ENCODE results near the gene MIPOL1. TPM values are rescaled to one million over a fixed set of nuclear protein-coding genes. Genes with fewer than 3 reads are reported as not detected.

Gene MIPOL1, protein sequence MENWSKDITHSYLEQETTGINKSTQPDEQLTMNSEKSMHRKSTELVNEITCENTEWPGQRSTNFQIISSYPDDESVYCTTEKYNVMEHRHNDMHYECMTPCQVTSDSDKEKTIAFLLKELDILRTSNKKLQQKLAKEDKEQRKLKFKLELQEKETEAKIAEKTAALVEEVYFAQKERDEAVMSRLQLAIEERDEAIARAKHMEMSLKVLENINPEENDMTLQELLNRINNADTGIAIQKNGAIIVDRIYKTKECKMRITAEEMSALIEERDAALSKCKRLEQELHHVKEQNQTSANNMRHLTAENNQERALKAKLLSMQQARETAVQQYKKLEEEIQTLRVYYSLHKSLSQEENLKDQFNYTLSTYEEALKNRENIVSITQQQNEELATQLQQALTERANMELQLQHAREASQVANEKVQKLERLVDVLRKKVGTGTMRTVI
- total RNA-seq (31.3 and 33.5 TPM in 2 replicates), polyA plus RNA-seq (2.0 and 3.4 TPM in 2 replicates), polyA minus RNA-seq (37.9 and 38.1 TPM in 2 replicates), Bru-seq, nascent RNA (percentile 85 among the genes with signal in this experiment), BruChase-seq, experiment 1, labeled RNA remaining after a 6-hour chase (percentile 69 among the genes with signal in this experiment), BruChase-seq, experiment 2, labeled RNA remaining after a 2-hour chase (percentile 87 among the genes with signal in this experiment)
- polyA plus RNA-seq (2011; cell fraction: cytosol; rRNA removed) = 6.5 and 6.9 TPM in 2 replicates
- polyA plus RNA-seq (2011; cell fraction: nucleus; rRNA removed) = 26.1 and 34.7 TPM in 2 replicates
- 19.9 and 25.8 TPM in 2 replicates for polyA plus RNA-seq (2012)
- polyA minus RNA-seq (2011; cell fraction: cytosol; rRNA and poly(A)+ RNA removed) = 8.4 TPM
- polyA minus RNA-seq (2011; cell fraction: nucleus; rRNA and poly(A)+ RNA removed) = 192 and 233 TPM in 2 replicates
- long read RNA-seq, full-length matches to known transcripts = 2 of 29 reads
- long read RNA-seq, partial matches to known transcripts = 0 of 29 reads
- long read RNA-seq, other reads (novel, unspliced or antisense) = 27 of 29 reads

DNA sequence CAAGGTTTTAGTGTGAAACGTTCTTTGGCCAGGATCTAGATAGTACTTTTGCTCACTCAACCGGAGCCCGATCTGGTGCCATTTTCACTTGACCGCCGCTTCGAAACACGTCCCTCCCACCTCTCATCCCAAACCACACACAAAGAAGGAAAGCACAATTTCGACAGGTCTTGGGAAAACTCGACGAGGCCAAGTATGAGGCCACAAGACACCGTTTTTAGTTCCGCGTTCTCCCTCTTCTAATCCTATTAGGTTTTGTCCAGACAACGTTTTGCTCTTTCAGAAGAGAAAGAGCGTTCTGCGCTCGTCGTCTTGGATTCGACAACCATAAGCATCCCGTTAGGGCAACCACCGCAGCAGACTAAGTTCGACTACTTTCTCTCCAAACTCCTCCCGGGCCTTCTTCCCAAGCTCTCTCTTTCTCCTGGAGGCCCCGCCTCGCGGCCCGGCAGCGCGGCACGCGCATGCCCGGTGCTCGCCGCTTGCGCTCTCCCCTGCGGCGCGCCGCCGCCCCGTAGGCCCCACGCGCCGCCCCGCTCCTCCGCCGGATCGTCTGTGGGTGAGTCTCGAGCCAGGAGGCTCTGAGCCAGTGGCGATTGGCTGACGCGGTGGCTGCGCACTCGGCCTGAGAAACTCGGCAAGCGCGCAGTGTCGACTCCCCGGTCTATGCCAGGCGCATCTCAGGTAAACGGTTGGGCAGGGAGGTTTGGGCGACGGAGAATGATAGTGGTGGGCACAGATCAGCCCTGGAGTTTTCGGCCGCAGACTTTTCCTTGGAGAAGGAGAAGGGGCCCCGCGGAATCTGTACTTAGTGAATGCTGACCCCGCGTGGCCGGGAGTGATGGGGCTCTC, at the start of gene MIPOL1:
TSS of gene MIPOL1 (plus strand) at position 517 of the 852 bp plus-strand sequence. CDS start 49,952 bp downstream, outside the sequence.
- TSS peak; percentile 92 for BruUV-seq (replicated peaks)
- CTCF ChIA-PET = interaction anchor here (0.9 to 4.2 kb wide), 11 partner anchors 14 to 642 kb away, joined by 3 to 24 read pairs (median 5); partner anchors contain the start of gene SLC25A21
- no peaks in the 10 kb centered on the region for H3K9me3 ChIP-seq (replicated peaks; ENCODE audit: control insufficient read depth, insufficient read depth, low read length)
- no peaks in the 10 kb centered on the region for H3K9me1 ChIP-seq (replicated peaks; ENCODE audit: control insufficient read depth, extremely low read depth, insufficient read depth, low read length)
- peak within 1 kb of the TSS; percentile 61 to 86 (median 86) for H3K4me3 ChIP-seq (replicated peaks in 1 of 3; ENCODE audit: insufficient read depth in 1 of 3, low read depth in 1 of 3, low read length in 3 of 3)
- no peaks in the 10 kb centered on the region for H3K27me3 ChIP-seq (ENCODE audit: control insufficient read depth in 2 of 2, insufficient read depth in 2 of 2, low read length in 2 of 2)
- POLR2A ChIA-PET = interaction anchor here (0.7 to 2.7 kb wide), 2 partner anchors 15 to 1372 kb away, joined by 5 to 9 read pairs; partner anchors contain the start of gene BRMS1L
- dilution Hi-C loops (cut with MboI; ENCODE audit: extremely low pct_ligation_motif_present, low sequenced_read_pairs) = no loop called here
- H3K9ac ChIP-seq (replicated peaks; ENCODE audit: extremely low read depth, insufficient read depth, low read length) = peak within 1 kb of the TSS; percentile 80
- no peaks in the 10 kb centered on the region for H3K36me3 ChIP-seq (ENCODE audit: control insufficient read depth in 2 of 2, extremely low read depth in 1 of 2, insufficient read depth in 2 of 2, low read length in 2 of 2)
- peak; percentile 78 for FAIRE-seq
- H3K4me1 ChIP-seq (ENCODE audit: control insufficient read depth, extremely low read depth, insufficient read depth, low read length) = peaks cover 52% of the 10 kb centered on the region
- H3K4me2 ChIP-seq (ENCODE audit: insufficient read depth, low read length) = peak within 1 kb of the TSS; percentile 93
- peaks cover 49% of the 10 kb centered on the region for H3K79me2 ChIP-seq (ENCODE audit: control insufficient read depth, insufficient read depth, low read length)
- H2AFZ ChIP-seq (ENCODE audit: low read depth, low read length) = peak within 1 kb of the TSS; percentile 93
- intact Hi-C loops (cut with micrococcal nuclease) = loop anchor here (1.0 to 5.0 kb wide), 5 partner anchors 16 to 150 kb away; no protein-coding TSS in a partner anchor
- peak within 1 kb of the TSS; percentile 97 for H3K27ac ChIP-seq (ENCODE audit: insufficient read depth, low read depth, low read length)
- TF ChIP-seq, protein P1, sequence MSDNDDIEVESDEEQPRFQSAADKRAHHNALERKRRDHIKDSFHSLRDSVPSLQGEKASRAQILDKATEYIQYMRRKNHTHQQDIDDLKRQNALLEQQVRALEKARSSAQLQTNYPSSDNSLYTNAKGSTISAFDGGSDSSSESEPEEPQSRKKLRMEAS (IDR thresholded peaks at IDR 0.05; ENCODE audit: insufficient read depth, insufficient read length) = no peak
- peak; percentile 83 for TF ChIP-seq POLR2AphosphoS5 (IDR thresholded peaks at IDR 0.05; ENCODE audit: insufficient read depth, low read depth, low read length)
- peak; percentile 92 for TF ChIP-seq POLR2A (IDR thresholded peaks at IDR 0.05; ENCODE audit: low read depth, low read length)
- TF ChIP-seq FOS (IDR thresholded peaks at IDR 0.05; ENCODE audit: borderline replicate concordance, insufficient read depth, low read length) = no peak
- no peak for TF ChIP-seq MYC (IDR thresholded peaks at IDR 0.05; ENCODE audit: low read depth, low read length)
- no peak for TF ChIP-seq JUN (IDR thresholded peaks at IDR 0.05; ENCODE audit: borderline replicate concordance, insufficient read depth, insufficient read length, low read depth)
- TF ChIP-seq, protein P2, sequence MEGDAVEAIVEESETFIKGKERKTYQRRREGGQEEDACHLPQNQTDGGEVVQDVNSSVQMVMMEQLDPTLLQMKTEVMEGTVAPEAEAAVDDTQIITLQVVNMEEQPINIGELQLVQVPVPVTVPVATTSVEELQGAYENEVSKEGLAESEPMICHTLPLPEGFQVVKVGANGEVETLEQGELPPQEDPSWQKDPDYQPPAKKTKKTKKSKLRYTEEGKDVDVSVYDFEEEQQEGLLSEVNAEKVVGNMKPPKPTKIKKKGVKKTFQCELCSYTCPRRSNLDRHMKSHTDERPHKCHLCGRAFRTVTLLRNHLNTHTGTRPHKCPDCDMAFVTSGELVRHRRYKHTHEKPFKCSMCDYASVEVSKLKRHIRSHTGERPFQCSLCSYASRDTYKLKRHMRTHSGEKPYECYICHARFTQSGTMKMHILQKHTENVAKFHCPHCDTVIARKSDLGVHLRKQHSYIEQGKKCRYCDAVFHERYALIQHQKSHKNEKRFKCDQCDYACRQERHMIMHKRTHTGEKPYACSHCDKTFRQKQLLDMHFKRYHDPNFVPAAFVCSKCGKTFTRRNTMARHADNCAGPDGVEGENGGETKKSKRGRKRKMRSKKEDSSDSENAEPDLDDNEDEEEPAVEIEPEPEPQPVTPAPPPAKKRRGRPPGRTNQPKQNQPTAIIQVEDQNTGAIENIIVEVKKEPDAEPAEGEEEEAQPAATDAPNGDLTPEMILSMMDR (IDR thresholded peaks at IDR 0.05; ENCODE audit: extremely low read depth in 1 of 2, insufficient read depth in 1 of 2, low read depth in 1 of 2, low read length in 2 of 2) = peak in 1 of 2 donors; percentile 49
- TF ChIP-seq GATA2 (IDR thresholded peaks at IDR 0.05; ENCODE audit: insufficient read depth, insufficient read length, low read depth, low read length) = no peak
- TF ChIP-seq EZH2 (IDR thresholded peaks at IDR 0.05; ENCODE audit: borderline replicate concordance, low read depth, low read length, severe bottlenecking) = no peak
- peaks cover 1% of the 10 kb centered on the region for H4K20me1 ChIP-seq (replicated peaks; ENCODE audit: control insufficient read depth, extremely low read depth, insufficient read depth, low read length)
- DNase-seq (ENCODE audit: low read depth, low spot score) = peak; percentile 93
